Dendritic cell treated with granulocyte-macrophage colony-stimulating factor and Interleukin-4, amounts not matched to agents 40 ng/mL and 50 ng/mL, for 4 days (primary cell): ENCODE data around the gene HSD17B11.
"Not testable (repeated sequence)": the region's sequence is repeated elsewhere in the genome, so short reads cannot be mapped to it uniquely, and the experiment has no call there.

Experiments
- H3K27ac Mint-ChIP-seq: one replicate; pipeline ENCODE4 v1.8.0; 2022; ENCODE audit warnings: mild to moderate bottlenecking, mixed read lengths
- H3K27me3 Mint-ChIP-seq: one replicate; pipeline ENCODE4 v1.8.0; 2022; ENCODE audit warnings: mild to moderate bottlenecking, mixed read lengths
- H3K36me3 Mint-ChIP-seq: one replicate; pipeline ENCODE4 v1.8.0; 2022; ENCODE audit warnings: low read depth, mixed read lengths
- H3K4me1 Mint-ChIP-seq: one replicate; pipeline ENCODE4 v1.8.0; 2022; ENCODE audit warnings: low read depth, mixed read lengths
- H3K4me3 Mint-ChIP-seq: one replicate; pipeline ENCODE4 v1.8.0; 2022; ENCODE audit warnings: mild to moderate bottlenecking, moderate library complexity, mixed read lengths
- H3K9me3 Mint-ChIP-seq: one replicate; pipeline ENCODE4 v1.8.0; 2022; ENCODE audit warnings: mixed read lengths
- intact Hi-C: fragments of 100-400 bp; cut with micrococcal nuclease; formaldehyde crosslinking; loops from one replicate; pipeline ENCODE4 v1.15.0; 2022

The HSD17B11 gene

GRCh38 chr4:87293889-87294288, 97.1 kb downstream of the HSD17B11 start:
- intact Hi-C loops, H3K4me1 Mint-ChIP-seq, H3K4me3 Mint-ChIP-seq, H3K27me3 Mint-ChIP-seq, H3K36me3 Mint-ChIP-seq, H3K27ac Mint-ChIP-seq: not testable (repeated sequence)
- peaks cover 29% of the 10 kb centered on the region for H3K9me3 Mint-ChIP-seq

GRCh38 chr4:87286970-87287369, 104.0 kb downstream of the HSD17B11 start:
- no peak overlapping the region for H3K4me3 Mint-ChIP-seq
- H3K36me3 Mint-ChIP-seq: no peaks in the 10 kb centered on the region
- no peak overlapping the region for H3K27ac Mint-ChIP-seq
- peaks cover 32% of the 10 kb centered on the region for H3K9me3 Mint-ChIP-seq
- H3K27me3 Mint-ChIP-seq: no peaks in the 10 kb centered on the region
- no peaks in the 10 kb centered on the region for H3K4me1 Mint-ChIP-seq
- intact Hi-C loops: no loop called here
